ENCODE results near the gene HLA-DPB1.
A peak's percentile ranks its signal among the peaks of the same experiment; 100 is the strongest.

Gene HLA-DPB1

GRCh38 chr6:33040157-33040556, 35.6 kb upstream of the HLA-DPB1 start:
- in situ Hi-C loops (cut with HindIII; ENCODE audit: low sequenced_read_pairs): no loop called here
- no peak for DNase-seq (ENCODE audit: low read depth, low spot score)
- no peak overlapping the region for H3K4me3 ChIP-seq (ENCODE audit: low read depth, low read length)
- TF ChIP-seq CTCF (IDR thresholded peaks at IDR 0.05; ENCODE audit: low read depth, low read length): no peak

GRCh38 chr6:33049323-33050013, 26.3 kb upstream of the HLA-DPB1 start:
- DNase-seq (ENCODE audit: low read depth, low spot score): no peak
- peak; percentile 12 for TF ChIP-seq CTCF (IDR thresholded peaks at IDR 0.05; ENCODE audit: low read depth, low read length)
- in situ Hi-C loops (cut with HindIII; ENCODE audit: low sequenced_read_pairs): no loop called here
- no peak overlapping the region for H3K4me3 ChIP-seq (ENCODE audit: low read depth, low read length)

- in situ Hi-C loops (cut with HindIII; ENCODE audit: low sequenced_read_pairs): no loop called here
- no peak for DNase-seq (ENCODE audit: low read depth, low spot score)
- H3K4me3 ChIP-seq (ENCODE audit: low read depth, low read length): no peak overlapping the region
- TF ChIP-seq CTCF (IDR thresholded peaks at IDR 0.05; ENCODE audit: low read depth, low read length): no peak
Measured at GRCh38 chr6:33050014-33050810, 25.6 kb upstream of the HLA-DPB1 start.

GRCh38 chr6:33052627-33053026, 23.2 kb upstream of the HLA-DPB1 start:
- no peak overlapping the region for H3K4me3 ChIP-seq (ENCODE audit: low read depth, low read length)
- DNase-seq (ENCODE audit: low read depth, low spot score): no peak
- TF ChIP-seq CTCF (IDR thresholded peaks at IDR 0.05; ENCODE audit: low read depth, low read length): no peak
- in situ Hi-C loops (cut with HindIII; ENCODE audit: low sequenced_read_pairs): no loop called here

- in situ Hi-C loops (cut with HindIII; ENCODE audit: low sequenced_read_pairs): no loop called here
- TF ChIP-seq CTCF (IDR thresholded peaks at IDR 0.05; ENCODE audit: low read depth, low read length): no peak
- DNase-seq (ENCODE audit: low read depth, low spot score): no peak
Measured at GRCh38 chr6:33053230-33053629, 22.6 kb upstream of the HLA-DPB1 start.

GRCh38 chr6:33057222-33058150, 18.3 kb upstream of the HLA-DPB1 start:
- H3K4me3 ChIP-seq (ENCODE audit: low read depth, low read length): no peak overlapping the region
- in situ Hi-C loops (cut with HindIII; ENCODE audit: low sequenced_read_pairs): no loop called here
- DNase-seq (ENCODE audit: low read depth, low spot score): no peak
- TF ChIP-seq CTCF (IDR thresholded peaks at IDR 0.05; ENCODE audit: low read depth, low read length): no peak

More at GRCh38 chr6:33053230-33053629, 22.6 kb upstream of the HLA-DPB1 start:
- H3K4me3 ChIP-seq (ENCODE audit: low read depth, low read length): no peak overlapping the region
